ENCODE data around the gene ACSS1. TPM values are rescaled to one million over a fixed set of nuclear protein-coding genes. Genes with fewer than 3 reads are reported as not detected.

Gene ACSS1
- polyA plus RNA-seq, 4 donors = 27.9 to 106 (median 55.4) TPM

DNA sequence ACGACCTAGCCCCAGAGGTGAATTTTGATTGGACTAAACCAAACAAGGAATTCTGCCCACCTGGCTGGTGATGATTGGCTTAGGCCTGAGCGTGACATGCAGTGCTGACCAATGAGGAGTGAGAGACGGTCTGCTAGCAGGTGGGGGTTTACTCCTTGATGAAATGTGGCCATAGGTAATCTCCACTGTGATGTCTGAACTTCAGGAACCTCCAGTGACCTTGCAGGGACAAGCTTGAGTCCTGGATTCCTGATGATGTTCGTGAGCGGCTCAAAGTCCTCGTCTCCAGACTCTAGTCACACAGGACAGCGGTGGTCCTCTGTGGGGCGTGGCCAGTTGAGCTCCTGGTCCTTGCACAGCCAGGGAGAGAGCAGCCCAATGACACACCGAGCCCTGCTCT is 15.6 kb upstream of the ACSS1 start:
- no peak for DNase-seq
- Histone ChIP-seq H3K4me1 (ENCODE audit: control insufficient read depth in 3 of 3, insufficient read depth in 2 of 3, low read depth in 1 of 3, low read length in 2 of 3) (no peaks in the 10 kb centered on the region), H3K27me3 (ENCODE audit: control insufficient read depth in 3 of 3, insufficient read depth in 3 of 3, low read length in 3 of 3) (peaks cover 0 to 43% (median 16%) of the 10 kb centered on the region in 3 donors), H3K27ac (ENCODE audit: low read depth in 1 of 3, low read length in 2 of 3) (no peak overlapping the region), H3K36me3 (ENCODE audit: control insufficient read depth in 3 of 3, insufficient read depth in 2 of 3, low read depth in 1 of 3, low read length in 3 of 3) (no peaks in the 10 kb centered on the region), H3K4me3 (ENCODE audit: low read depth in 1 of 3, low read length in 3 of 3) (no peak overlapping the region), H3K9me3 (ENCODE audit: control insufficient read depth in 2 of 2, insufficient read depth in 1 of 2, low read depth in 1 of 2, low read length in 1 of 2) (no peaks in the 10 kb centered on the region)
- WGBS, 3 donors = 57 to 78% (median 59%) methylated on average over 9 of the region's 9 CpGs
- no peak for FAIRE-seq

GRCh38 chr20:25072226-25072811 is 14.4 kb upstream of the ACSS1 start:
- FAIRE-seq = no peak
- H3K4me1 ChIP-seq (ENCODE audit: control insufficient read depth in 3 of 3, insufficient read depth in 2 of 3, low read depth in 1 of 3, low read length in 2 of 3) = no peaks in the 10 kb centered on the region
- 51 to 54% (median 53%) methylated on average over 7 of the region's 7 CpGs for WGBS, 3 donors
- no peak for DNase-seq
- no peak overlapping the region for H3K4me3 ChIP-seq (ENCODE audit: low read depth in 1 of 3, low read length in 3 of 3)
- H3K36me3 ChIP-seq (ENCODE audit: control insufficient read depth in 3 of 3, insufficient read depth in 2 of 3, low read depth in 1 of 3, low read length in 3 of 3) = no peaks in the 10 kb centered on the region
- no peaks in the 10 kb centered on the region for H3K9me3 ChIP-seq (ENCODE audit: control insufficient read depth in 2 of 2, insufficient read depth in 1 of 2, low read depth in 1 of 2, low read length in 1 of 2)
- no peak overlapping the region for H3K27ac ChIP-seq (ENCODE audit: low read depth in 1 of 3, low read length in 2 of 3)
- peaks cover 0 to 35% (median 16%) of the 10 kb centered on the region in 3 donors for H3K27me3 ChIP-seq (ENCODE audit: control insufficient read depth in 3 of 3, insufficient read depth in 3 of 3, low read length in 3 of 3)

- H3K27me3 ChIP-seq (ENCODE audit: control insufficient read depth in 3 of 3, insufficient read depth in 3 of 3, low read length in 3 of 3) = peaks cover 0 to 29% (median 13%) of the 10 kb centered on the region in 3 donors
- no peaks in the 10 kb centered on the region for H3K9me3 ChIP-seq (ENCODE audit: control insufficient read depth in 2 of 2, insufficient read depth in 1 of 2, low read depth in 1 of 2, low read length in 1 of 2)
- no peaks in the 10 kb centered on the region for H3K4me1 ChIP-seq (ENCODE audit: control insufficient read depth in 3 of 3, insufficient read depth in 2 of 3, low read depth in 1 of 3, low read length in 2 of 3)
- WGBS, 3 donors = 26 to 38% (median 37%) methylated on average over 4 of the region's 4 CpGs
- H3K36me3 ChIP-seq (ENCODE audit: control insufficient read depth in 3 of 3, insufficient read depth in 2 of 3, low read depth in 1 of 3, low read length in 3 of 3) = no peaks in the 10 kb centered on the region
- no peak for DNase-seq
- no peak for FAIRE-seq
- no peak overlapping the region for H3K4me3 ChIP-seq (ENCODE audit: low read depth in 1 of 3, low read length in 3 of 3)
- H3K27ac ChIP-seq (ENCODE audit: low read depth in 1 of 3, low read length in 2 of 3) = no peak overlapping the region
Observed at GRCh38 chr20:25071734-25072133, 13.8 kb upstream of the ACSS1 start.

DNA sequence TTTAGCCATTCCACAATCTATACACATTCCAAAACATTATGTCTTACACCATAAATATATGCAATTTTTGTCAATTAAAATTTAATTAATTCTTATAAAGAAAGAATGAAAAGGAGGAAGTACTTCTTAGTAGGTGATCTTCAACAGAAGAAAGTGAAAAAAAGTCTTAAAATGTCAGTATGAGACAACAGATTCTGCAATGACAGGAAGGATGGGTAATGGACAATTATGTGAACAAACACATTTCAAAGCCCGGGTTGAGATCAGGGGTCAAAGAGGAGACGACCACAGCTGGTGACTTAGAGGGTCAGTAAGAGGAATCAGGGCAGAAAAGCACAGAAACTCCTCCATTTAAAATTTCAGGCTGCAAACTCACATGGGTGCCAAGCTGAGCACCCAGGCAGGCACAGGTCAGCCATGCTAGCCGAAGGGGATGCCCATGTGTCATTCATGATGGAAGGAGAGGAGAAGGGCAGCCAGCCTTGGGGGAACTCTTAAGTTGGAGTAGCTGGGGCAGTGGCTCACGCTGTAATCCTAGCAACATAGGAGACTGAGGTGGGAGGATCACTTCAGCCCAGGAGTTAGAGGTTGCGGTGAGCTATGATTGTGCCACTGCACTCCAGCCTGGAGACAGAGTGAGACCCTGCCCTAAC is 13.0 kb upstream of the ACSS1 start:
- Histone ChIP-seq H3K4me1 (ENCODE audit: control insufficient read depth in 3 of 3, insufficient read depth in 2 of 3, low read depth in 1 of 3, low read length in 2 of 3) (peaks cover 0 to under 1% (median 0%) of the 10 kb centered on the region in 3 donors), H3K9me3 (ENCODE audit: control insufficient read depth in 2 of 2, insufficient read depth in 1 of 2, low read depth in 1 of 2, low read length in 1 of 2) (no peaks in the 10 kb centered on the region), H3K27ac (ENCODE audit: low read depth in 1 of 3, low read length in 2 of 3) (no peak overlapping the region), H3K4me3 (ENCODE audit: low read depth in 1 of 3, low read length in 3 of 3) (no peak overlapping the region), H3K27me3 (ENCODE audit: control insufficient read depth in 3 of 3, insufficient read depth in 3 of 3, low read length in 3 of 3) (peaks cover 0 to 26% (median 13%) of the 10 kb centered on the region in 3 donors), H3K36me3 (ENCODE audit: control insufficient read depth in 3 of 3, insufficient read depth in 2 of 3, low read depth in 1 of 3, low read length in 3 of 3) (no peaks in the 10 kb centered on the region)
- WGBS, 3 donors = 58 to 71% (median 59%) methylated on average over 5 of the region's 5 CpGs
- DNase-seq (no peak), FAIRE-seq (no peak)

DNA sequence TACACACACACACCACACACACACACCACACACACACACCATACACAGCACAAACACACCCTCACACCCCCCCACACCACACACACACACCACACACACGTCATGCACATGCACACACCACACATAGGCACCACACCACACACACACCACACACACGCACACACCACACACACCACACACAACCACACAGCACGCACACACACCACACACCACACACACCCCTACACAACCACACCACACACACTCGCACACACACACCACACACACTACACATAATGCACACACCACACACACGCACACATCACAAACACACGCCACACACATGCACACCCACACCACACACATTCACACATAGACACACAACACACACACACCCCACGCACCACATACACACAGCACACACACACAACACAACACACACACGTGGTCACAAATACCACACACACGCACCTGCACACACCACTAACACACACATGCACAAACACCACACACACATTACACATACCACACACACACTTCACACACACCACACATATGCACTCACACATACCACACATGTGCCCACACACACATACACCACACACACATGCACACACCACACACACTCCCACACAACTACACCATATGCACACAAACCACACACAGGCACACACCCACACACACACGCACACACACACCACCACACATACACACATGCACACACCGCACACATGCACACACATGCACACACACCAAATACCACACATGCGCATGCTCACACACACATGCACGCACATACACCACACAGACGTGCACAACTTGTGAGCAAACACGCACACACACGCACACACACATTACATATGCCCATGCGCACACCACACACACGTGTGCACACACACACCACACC is 9.4 kb upstream of the ACSS1 start:
- DNase-seq (no peak), FAIRE-seq (no peak)
- Histone ChIP-seq H3K9me3 (ENCODE audit: control insufficient read depth in 2 of 2, insufficient read depth in 1 of 2, low read depth in 1 of 2, low read length in 1 of 2) (no peaks in the 10 kb centered on the region), H3K4me3 (ENCODE audit: low read depth in 1 of 3, low read length in 3 of 3) (no peak overlapping the region), H3K36me3 (ENCODE audit: control insufficient read depth in 3 of 3, insufficient read depth in 2 of 3, low read depth in 1 of 3, low read length in 3 of 3) (no peaks in the 10 kb centered on the region), H3K27me3 (ENCODE audit: control insufficient read depth in 3 of 3, insufficient read depth in 3 of 3, low read length in 3 of 3) (peaks cover 0 to 19% (median 10%) of the 10 kb centered on the region in 3 donors), H3K27ac (ENCODE audit: low read depth in 1 of 3, low read length in 2 of 3) (no peak overlapping the region), H3K4me1 (ENCODE audit: control insufficient read depth in 3 of 3, insufficient read depth in 2 of 3, low read depth in 1 of 3, low read length in 2 of 3) (peaks cover 0 to 18% (median 3%) of the 10 kb centered on the region in 3 donors)
- WGBS, 3 donors = 89 to 95% (median 94%) methylated on average over 18 of the region's 18 CpGs

GRCh38 chr20:25066386-25066785 is 8.4 kb upstream of the ACSS1 start:
- H3K9me3 ChIP-seq (ENCODE audit: control insufficient read depth in 2 of 2, insufficient read depth in 1 of 2, low read depth in 1 of 2, low read length in 1 of 2) = no peaks in the 10 kb centered on the region
- peaks cover 0 to 13% (median 8%) of the 10 kb centered on the region in 3 donors for H3K27me3 ChIP-seq (ENCODE audit: control insufficient read depth in 3 of 3, insufficient read depth in 3 of 3, low read length in 3 of 3)
- WGBS, 3 donors = 9 to 30% (median 26%) methylated on average over 6 of the region's 6 CpGs
- H3K27ac ChIP-seq (ENCODE audit: low read depth in 1 of 3, low read length in 2 of 3) = no peak overlapping the region
- FAIRE-seq = no peak
- no peak overlapping the region for H3K4me3 ChIP-seq (ENCODE audit: low read depth in 1 of 3, low read length in 3 of 3)
- peaks cover 0 to 22% (median 3%) of the 10 kb centered on the region in 3 donors for H3K4me1 ChIP-seq (ENCODE audit: control insufficient read depth in 3 of 3, insufficient read depth in 2 of 3, low read depth in 1 of 3, low read length in 2 of 3)
- DNase-seq = no peak
- H3K36me3 ChIP-seq (ENCODE audit: control insufficient read depth in 3 of 3, insufficient read depth in 2 of 3, low read depth in 1 of 3, low read length in 3 of 3) = no peaks in the 10 kb centered on the region

DNA sequence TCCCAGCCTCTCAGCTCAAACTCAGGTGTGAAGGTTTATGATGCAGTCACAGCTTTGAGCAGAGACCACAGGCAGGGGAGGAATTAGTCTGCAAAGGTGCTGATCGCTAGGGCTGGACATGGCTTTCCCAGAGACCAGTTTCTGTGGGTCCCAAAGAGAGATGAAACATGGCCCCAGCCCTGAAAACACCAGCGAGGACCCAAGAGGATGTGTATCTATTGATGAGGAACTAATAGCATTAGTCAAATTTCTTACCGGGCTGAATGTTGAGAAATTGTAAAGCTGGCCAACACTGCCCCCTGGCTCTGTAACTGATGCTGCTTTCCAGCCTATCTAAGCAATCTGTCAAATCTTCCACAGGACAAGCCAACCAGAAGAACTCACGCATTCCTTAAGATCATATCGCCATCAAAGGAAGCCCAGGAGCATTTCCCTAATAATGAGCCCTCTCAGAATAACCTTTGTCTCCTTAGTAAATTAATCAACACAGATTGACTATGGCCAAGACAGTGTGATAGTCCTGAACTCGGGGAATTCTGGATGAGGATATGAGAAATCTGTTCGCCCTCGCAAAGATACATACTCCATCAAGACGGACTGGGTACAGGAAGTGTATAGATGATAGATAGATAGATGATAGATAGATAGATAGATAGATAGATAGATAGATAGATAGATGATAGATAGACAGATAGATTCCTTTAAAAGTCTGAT is 7.8 kb upstream of the ACSS1 start:
- DNase-seq (peak; percentile 68 to 78), FAIRE-seq (no peak)
- no peaks in the 10 kb centered on the region for H3K9me3 ChIP-seq (ENCODE audit: control insufficient read depth in 2 of 2, insufficient read depth in 1 of 2, low read depth in 1 of 2, low read length in 1 of 2)
- H3K27ac ChIP-seq (ENCODE audit: low read depth in 1 of 3, low read length in 2 of 3) = peak overlapping the region in 2 of 3 donors; percentile 68 to 70
- peaks cover 0 to 9% (median 6%) of the 10 kb centered on the region in 3 donors for H3K27me3 ChIP-seq (ENCODE audit: control insufficient read depth in 3 of 3, insufficient read depth in 3 of 3, low read length in 3 of 3)
- 6 to 23% (median 12%) methylated on average over 9 of the region's 9 CpGs for WGBS, 3 donors
- no peaks in the 10 kb centered on the region for H3K36me3 ChIP-seq (ENCODE audit: control insufficient read depth in 3 of 3, insufficient read depth in 2 of 3, low read depth in 1 of 3, low read length in 3 of 3)
- H3K4me3 ChIP-seq (ENCODE audit: low read depth in 1 of 3, low read length in 3 of 3) = no peak overlapping the region
- H3K4me1 ChIP-seq (ENCODE audit: control insufficient read depth in 3 of 3, insufficient read depth in 2 of 3, low read depth in 1 of 3, low read length in 2 of 3) = peaks cover 0 to 28% (median 3%) of the 10 kb centered on the region in 3 donors

Data from small intestine (tissue), 7 donors.